K562 (cell line): ENCODE results near the gene CFDP1. TPM values are rescaled to one million over a fixed set of nuclear protein-coding genes. Genes with fewer than 3 reads are reported as not detected.

Source experiments
- ATAC-seq: fragments of 200-7000 bp; cut with Tn5 transposase; 3 replicates; pipeline ENCODE4 v1.9.1; 2020; ENCODE audit warnings: moderate library complexity
- BruUV-seq: library from RNA; stranded (reverse); fragments of 400-500 nt; replicated peaks from 2 replicates; lab custom pipeline; 2021; lab: Mats Ljungman, UMichigan
- CTCF ChIA-PET: fragments of 300-600 bp; formaldehyde crosslinking; extraction: SDS; loops from one replicate; lab custom pipeline; 2021; ENCODE audit warnings: low intra/inter-chr PET ratio; lab: Yijun Ruan, JAX
- POLR2A ChIA-PET: fragments of 300-600, 350-650 bp; sonication (Branson Sonifier 250); formaldehyde crosslinking; extraction: SDS; loops from one replicate; lab custom pipeline; 2021; ENCODE audit warnings: antibody characterized with exemption, inconsistent platforms; lab: Yijun Ruan, JAX
- DNase-seq, 4 experiments: peaks; one replicate each; pipeline versions ENCODE4 v3.0.0 to v3.0.0-alpha.2; 2011 to 2018; ENCODE audit warnings: low spot score in 3 of 4, mixed read lengths in 3 of 4; ENCODE audit errors: extremely low read depth in 1 of 4
- FAIRE-seq: peaks from 2 replicates; lab custom pipeline; 2011; peaks lifted over from hg19 to GRCh38; lab: Jason Lieb, UNC
- H2AFZ ChIP-seq: 2 replicates; pipeline ENCODE4 v1.6.0; 2011; ENCODE audit warnings: low read depth, low read length, control low read depth, inconsistent platforms
- H3K27ac ChIP-seq: fragments of 200-600 bp; 3 replicates; pipeline ENCODE4 v1.8.0; 2011; ENCODE audit warnings: low read depth, mild to moderate bottlenecking, control low read depth, inconsistent platforms, low read length, moderate library complexity, mixed read lengths; ENCODE audit errors: extremely low read depth
- H3K27me3 ChIP-seq, 2 experiments: fragments of 300-600 bp in 1 of 2; 2 replicates in 1 of 2; 3 replicates in 1 of 2; pipeline versions ENCODE4 v1.6.0 to v1.8.0; 2011; ENCODE audit warnings: inconsistent platforms in 2 of 2, low read length in 2 of 2, mild to moderate bottlenecking in 1 of 2, mixed read lengths in 1 of 2, moderate library complexity in 1 of 2; ENCODE audit not compliant: control insufficient read depth in 2 of 2, insufficient read depth in 2 of 2
- H3K36me3 ChIP-seq: fragments of 300-600 bp; 3 replicates; pipeline ENCODE4 v1.8.0; 2011; ENCODE audit warnings: mild to moderate bottlenecking, low read length, inconsistent platforms; ENCODE audit not compliant: control insufficient read depth, insufficient read depth
- H3K4me1 ChIP-seq, 2 experiments: fragments of 200-600 bp in 1 of 2; replicated peaks in 1 of 2; 2 replicates in 1 of 2; 3 replicates in 1 of 2; pipeline versions ENCODE4 v1.5.1 to v1.8.0; 2011; ENCODE audit warnings: inconsistent platforms in 2 of 2, low read length in 2 of 2, mild to moderate bottlenecking in 1 of 2, mixed read lengths in 1 of 2, moderate library complexity in 1 of 2; ENCODE audit not compliant: control insufficient read depth in 2 of 2, insufficient read depth in 2 of 2
- H3K4me2 ChIP-seq: 2 replicates; pipeline ENCODE4 v1.6.1; 2011; ENCODE audit warnings: low read length, control low read depth, inconsistent platforms, mixed read lengths; ENCODE audit not compliant: insufficient read depth
- H3K4me3 ChIP-seq: fragments of 200-600 bp; sonication (generic), shearing (Covaris generic); 2 replicates; pipeline ENCODE4 v1.5.1; 2016; ENCODE audit warnings: control low read depth, inconsistent platforms
- H3K79me2 ChIP-seq: fragments of 200-600 bp; 3 replicates; pipeline ENCODE4 v1.8.0; 2011; ENCODE audit warnings: low read length, inconsistent platforms; ENCODE audit not compliant: control insufficient read depth, insufficient read depth
- H3K9ac ChIP-seq, 2 experiments: 2 replicates each; pipeline versions ENCODE4 v1.6.0 to v1.6.1; 2011; ENCODE audit warnings: low read depth in 2 of 2, low read length in 2 of 2, control low read depth in 1 of 2, inconsistent platforms in 1 of 2, mild to moderate bottlenecking in 1 of 2, mixed read lengths in 1 of 2; ENCODE audit not compliant: insufficient read depth in 1 of 2
- H3K9me1 ChIP-seq: one replicate; pipeline ENCODE4 v1.6.0; 2011; ENCODE audit warnings: inconsistent platforms, mild to moderate bottlenecking, low read length, moderate library complexity; ENCODE audit not compliant: control insufficient read depth, insufficient read depth
- H3K9me3 ChIP-seq: replicated peaks from 2 replicates; pipeline ENCODE4 v1.5.1; 2011; ENCODE audit warnings: low read depth, low read length, inconsistent platforms; ENCODE audit not compliant: control insufficient read depth, insufficient read depth
- H4K20me1 ChIP-seq: replicated peaks from 2 replicates; pipeline ENCODE4 v1.6.1; 2011; ENCODE audit warnings: low read length, inconsistent platforms, mixed read lengths; ENCODE audit not compliant: control insufficient read depth, insufficient read depth
- ARID2 ChIP-seq: fragments of 450-650 bp; IDR thresholded peaks from 2 replicates; pipeline ENCODE4 v1.6.1; 2017; ENCODE audit warnings: antibody characterized with exemption, mild to moderate bottlenecking
- BRD9 ChIP-seq: fragments of 450-650 bp; IDR thresholded peaks from 2 replicates; pipeline ENCODE4 v1.6.1; 2018; ENCODE audit warnings: low read depth; ENCODE audit not compliant: partially characterized antibody
- ELK3 ChIP-seq: fragments of 450-650 bp; formaldehyde crosslinking; IDR thresholded peaks from 2 replicates; pipeline ENCODE4 v1.4.0; 2020; ENCODE audit warnings: mild to moderate bottlenecking
- ETV1 ChIP-seq: fragments of 450-650 bp; conservative IDR thresholded peaks from 2 replicates; pipeline ENCODE4 v1.6.1; 2016; ENCODE audit warnings: missing genetic modification characterization, control low read depth, low read depth, missing compliant biosample characterization
- HDAC1 ChIP-seq, 2 experiments: fragments of 450-650 bp; IDR thresholded peaks; 2 replicates each; pipeline ENCODE4 v1.6.1; 2016 to 2017; ENCODE audit warnings: inconsistent platforms in 1 of 2, mild to moderate bottlenecking in 1 of 2, moderate library complexity in 1 of 2
- HES1 ChIP-seq: fragments of 450-650 bp; IDR thresholded peaks from 2 replicates; pipeline ENCODE4 v1.6.1; 2016; ENCODE audit warnings: low read depth, mild to moderate bottlenecking, moderate library complexity
- HIVEP1 ChIP-seq: fragments of 250-450 bp; sonication (Bioruptor Pico); IDR thresholded peaks from 2 replicates; pipeline ENCODE4 v1.4.0; 2020; ENCODE audit warnings: mild to moderate bottlenecking
- HNRNPH1 ChIP-seq: fragments of 200-400 bp; formaldehyde crosslinking; optimal IDR thresholded peaks from 2 replicates; pipeline ENCODE3; 2017; ENCODE audit warnings: low read depth, mild to moderate bottlenecking, low read length, moderate library complexity
- KAT8 ChIP-seq: fragments of 450-650 bp; IDR thresholded peaks from 2 replicates; pipeline ENCODE4 v1.6.1; 2016; ENCODE audit warnings: low read depth, mild to moderate bottlenecking
- KDM4B ChIP-seq, 2 experiments: fragments of 450-650 bp in 1 of 2; sonication (generic) in 1 of 2; IDR thresholded peaks; 2 replicates each; pipeline ENCODE4 v1.6.1; 2016 to 2017; ENCODE audit warnings: borderline replicate concordance in 2 of 2, antibody characterized with exemption in 1 of 2, low read depth in 1 of 2, mild to moderate bottlenecking in 1 of 2
- MEF2A ChIP-seq: IDR thresholded peaks from 2 replicates; pipeline ENCODE4 v1.6.1; 2011; ENCODE audit warnings: low read depth, mild to moderate bottlenecking, low read length, moderate library complexity; ENCODE audit not compliant: control insufficient read depth
- MEIS2 ChIP-seq: fragments of 450-650 bp; IDR thresholded peaks from 2 replicates; pipeline ENCODE4 v1.6.1; 2014; ENCODE audit warnings: mild to moderate bottlenecking; ENCODE audit not compliant: partially characterized antibody
- NFE2 ChIP-seq: IDR thresholded peaks from 2 replicates; pipeline ENCODE4 v1.6.1; 2014; ENCODE audit warnings: antibody characterized with exemption, low read depth
- RAD21 ChIP-seq, 2 experiments: fragments of 250-450 bp in 1 of 2; fragments of 450-650 bp in 1 of 2; sonication (Bioruptor Pico) in 1 of 2; formaldehyde crosslinking in 1 of 2; IDR thresholded peaks in 1 of 2; conservative IDR thresholded peaks in 1 of 2; 2 replicates each; pipeline versions ENCODE4 v1.4.0 to v1.8.0; 2020 to 2022; ENCODE audit warnings: mild to moderate bottlenecking in 2 of 2, moderate library complexity in 1 of 2
- SMAD2 ChIP-seq: fragments of 150-350 bp; IDR thresholded peaks from 2 replicates; pipeline ENCODE4 v1.6.1; 2014; ENCODE audit warnings: low read depth, mild to moderate bottlenecking, low read length
- SMARCA4 ChIP-seq: fragments of 450-650 bp; IDR thresholded peaks from 2 replicates; pipeline ENCODE4 v1.6.1; 2016
- SMC3 ChIP-seq: conservative IDR thresholded peaks from 2 replicates; pipeline ENCODE4 v1.6.1; 2011; ENCODE audit warnings: low read depth, low read length, improper control_type of control experiment; ENCODE audit not compliant: insufficient read depth
- STAT5A ChIP-seq: IDR thresholded peaks from 2 replicates; pipeline ENCODE4 v1.6.1; 2012; ENCODE audit warnings: low read length, inconsistent platforms, borderline replicate concordance
- STAT5B ChIP-seq: fragments of 250-450 bp; sonication (Bioruptor Pico); IDR thresholded peaks from 2 replicates; pipeline ENCODE4 v1.8.0; 2021; ENCODE audit warnings: mild to moderate bottlenecking, inconsistent platforms
- XRCC3 ChIP-seq: fragments of 450-650 bp; IDR thresholded peaks from 2 replicates; pipeline ENCODE4 v1.6.1; 2017; ENCODE audit warnings: mild to moderate bottlenecking, moderate library complexity
- ZNF3 ChIP-seq: fragments of 250-450 bp; sonication (Bioruptor Pico); IDR thresholded peaks from 2 replicates; pipeline ENCODE4 v1.5.0; 2021; ENCODE audit warnings: mild to moderate bottlenecking, moderate library complexity
- ZNF316 ChIP-seq: fragments of 450-650 bp; IDR thresholded peaks from 2 replicates; pipeline ENCODE4 v1.6.1; 2016
- ZNF778 ChIP-seq: fragments of 450-650 bp; formaldehyde crosslinking; IDR thresholded peaks from 2 replicates; pipeline ENCODE4 v1.4.0; 2020; ENCODE audit warnings: mild to moderate bottlenecking, moderate library complexity
- ZSCAN29 ChIP-seq: fragments of 450-650 bp; IDR thresholded peaks from 2 replicates; pipeline ENCODE4 v1.6.1; 2017
- WGBS: fragments of 100-300 bp; shearing (Covaris generic); methylation state at CpG from one replicate; pipeline ENCODE4 v1.1.6; 2016; ENCODE audit warnings: low coverage, mixed read lengths; ENCODE audit not compliant: insufficient coverage; ENCODE audit errors: missing lambda C conversion rate; 5-methylcytosine and 5-hydroxymethylcytosine counted together
- in situ Hi-C: fragments of 300-500 bp; cut with MboI; formaldehyde crosslinking; loops from 4 replicates; pipeline ENCODE4 v1.15.0; 2018; ENCODE audit warnings: inconsistent platforms, mixed read lengths
- intact Hi-C: fragments of 100-400 bp; cut with micrococcal nuclease; formaldehyde crosslinking; loops from 2 replicates; pipeline ENCODE4 v1.14.2; 2022
- polyA plus RNA-seq, 8 experiments: library from polyadenylated mRNA; depleted of rRNA in 4 of 8; stranded (reverse) in 5 of 8; unstranded in 3 of 8; fragments of >200 nt; fragmentation: Nextera tagmentation in 2 of 8; fragmentation: Illumina TruSeq in 1 of 8; extraction: Ambion mirVana in 2 of 8; extraction: Trizol in 1 of 8; gene quantifications; 2 replicates each; pipeline versions ENCODE4 v1.2.1 to v1.2.3, GENCODE V29; 2011 to 2014; ENCODE audit warnings: inconsistent platforms in 1 of 8, missing spikeins in 1 of 8
- total RNA-seq, 7 experiments: library from RNA; depleted of rRNA in 6 of 7; stranded (reverse); fragments of >200 nt in 6 of 7; fragmentation: Illumina TruSeq in 2 of 7; extraction: Trizol in 2 of 7; gene quantifications; 2 replicates each; pipeline versions ENCODE4 v1.2.1 to v1.2.3, GENCODE V29; 2011 to 2021; ENCODE audit warnings: low replicate concordance in 1 of 7

CFDP1 gene
- total and polyA plus RNA-seq, 9 of the 15 experiments (the other 6 are each of a cell fraction or from before 2014, with no cell fraction given): 31.5 to 78.4 (median 61.7) TPM

- Histone ChIP-seq H4K20me1 (no peaks in the 10 kb centered on the region), H3K27ac (no peak overlapping the region), H3K4me3 (no peak overlapping the region), H3K4me2 (no peak overlapping the region), H2AFZ (no peak overlapping the region), H3K9me1 (no peaks in the 10 kb centered on the region), H3K4me1 (peaks cover 0 to 3% of the 10 kb centered on the region in 2 experiments; a peak in 1 of 5 replicates), H3K36me3 (peaks cover 45% of the 10 kb centered on the region; the same call in 2 of the 3 replicates), H3K9me3 (no peaks in the 10 kb centered on the region), H3K9ac (no peak overlapping the region), H3K27me3 (no peaks in the 10 kb centered on the region), H3K79me2 (no peaks in the 10 kb centered on the region)
- WGBS: 19% methylated on average over 5 of the region's 5 CpGs
- intact Hi-C loops (loop anchor here (1.0 to 5.0 kb wide), 4 partner anchors 133 to 379 kb away; partner anchors contain the start of gene BCAR1), in situ Hi-C loops (loop anchor here (5.0 kb wide), 1 partner anchor 183 kb away; no protein-coding TSS in a partner anchor)
- DNase-seq: peak; percentile 39 to 85 (median 45)
- no TSS peak for BruUV-seq
- CTCF ChIA-PET: interaction anchor here (0.6 to 2.6 kb wide), 8 partner anchors 16 to 186 kb away, joined by 3 to 27 read pairs (median 4); no protein-coding TSS in a partner anchor
- peak; percentile 86 for FAIRE-seq
- peak; percentile 67 for ATAC-seq
- POLR2A ChIA-PET: interaction anchor here (0.6 to 1.0 kb wide), 3 partner anchors 152 to 386 kb away, joined by 3 to 5 read pairs (median 5); no protein-coding TSS in a partner anchor
- TF ChIP-seq HDAC1 (IDR thresholded peaks at IDR 0.05): no peak
- no peak for TF ChIP-seq BRD9
- no peak for TF ChIP-seq HNRNPH1
- no peak for TF ChIP-seq MEIS2
- TF ChIP-seq RAD21 (CRISPR knock-in tag; conservative IDR thresholded peaks at IDR 0.05 in 1 of 2, IDR thresholded peaks at IDR 0.05 in 1 of 2): peak; percentile 94
- TF ChIP-seq ARID2: peak; percentile 37; the same call in 1 of the 2 replicates
- TF ChIP-seq ZNF316: peak; percentile 34; the same call in 1 of the 2 replicates
- no peak for TF ChIP-seq ETV1
- peak; percentile 58 for TF ChIP-seq SMARCA4
- no peak for TF ChIP-seq STAT5A
- no peak for TF ChIP-seq ELK3 (CRISPR knock-in tag)
- no peak for TF ChIP-seq HES1
- no peak for TF ChIP-seq XRCC3
- no peak for TF ChIP-seq MEF2A
- TF ChIP-seq ZNF3: no peak
- TF ChIP-seq ZNF778 (CRISPR knock-in tag): no peak
- no peak for TF ChIP-seq KDM4B (IDR thresholded peaks at IDR 0.05; ENCODE audit: borderline replicate concordance in 2 of 2, low read depth in 1 of 2)
- TF ChIP-seq HIVEP1 (CRISPR knock-in tag): no peak
- TF ChIP-seq SMC3: peak; percentile 69
- TF ChIP-seq KAT8: 0 out of 2 replicates have a peak, but pooled peaks have one; percentile 46
- TF ChIP-seq STAT5B: no peak
- TF ChIP-seq ZSCAN29: no peak
- TF ChIP-seq NFE2: peak; percentile 70
- TF ChIP-seq SMAD2: no peak
These were observed 47.7 kb downstream of the CFDP1 start for GRCh38 chr16:75385507-75386152.
